ENCODE results near the gene OR52I1. TPM values are rescaled to one million over a fixed set of nuclear protein-coding genes. Genes with fewer than 3 reads are reported as not detected.

The OR52I1 gene
- total RNA-seq, 1 experiment from 2014 or later = not detected

- no peaks in the 10 kb centered on the region for H3K4me1 ChIP-seq (ENCODE audit: insufficient read depth, low read length, poor library complexity, severe bottlenecking)
- ChIA-PET POLR2A (ENCODE audit: low non-redundant PET) (no interaction called here), CTCF (no interaction called here)
- TF ChIP-seq EZH2 (IDR thresholded peaks at IDR 0.05; ENCODE audit: borderline replicate concordance, low read depth, low read length, poor library complexity, severe bottlenecking) (no peak), CTCF (conservative IDR thresholded peaks at IDR 0.05; ENCODE audit: low read depth, low read length) (no peak)
- intact Hi-C loops (cut with micrococcal nuclease; ENCODE audit: unreplicated experiment) = no loop called here
- H3K36me3 ChIP-seq (ENCODE audit: insufficient read depth, low read length, poor library complexity, severe bottlenecking) = no peaks in the 10 kb centered on the region
- H3K9me3 ChIP-seq (ENCODE audit: low read depth, low read length, poor library complexity, severe bottlenecking) = no peaks in the 10 kb centered on the region
- no TSS peak for BruUV-seq (replicated peaks)
- DNase-seq (ENCODE audit: low spot score) = no peak
- no peak overlapping the region for H3K4me3 ChIP-seq (ENCODE audit: low read depth, low read length, poor library complexity, severe bottlenecking)
- no peak overlapping the region for H3K27ac ChIP-seq (ENCODE audit: low read depth, low read length, poor library complexity, severe bottlenecking)
- H3K27me3 ChIP-seq (replicated peaks; ENCODE audit: insufficient read depth, low read depth, low read length, poor library complexity) = peaks cover 9% of the 10 kb centered on the region
Measured at GRCh38 chr11:4641501-4641900, 47.7 kb downstream of the OR52I1 start.

GRCh38 chr11:4642043-4642442 lies 48.2 kb downstream of the OR52I1 start:
- TF ChIP-seq CTCF (conservative IDR thresholded peaks at IDR 0.05; ENCODE audit: low read depth, low read length) (no peak), EZH2 (IDR thresholded peaks at IDR 0.05; ENCODE audit: borderline replicate concordance, low read depth, low read length, poor library complexity, severe bottlenecking) (no peak)
- Histone ChIP-seq H3K27ac (ENCODE audit: low read depth, low read length, poor library complexity, severe bottlenecking) (no peak overlapping the region), H3K27me3 (replicated peaks; ENCODE audit: insufficient read depth, low read depth, low read length, poor library complexity) (peaks cover 9% of the 10 kb centered on the region), H3K4me3 (ENCODE audit: low read depth, low read length, poor library complexity, severe bottlenecking) (no peak overlapping the region), H3K4me1 (ENCODE audit: insufficient read depth, low read length, poor library complexity, severe bottlenecking) (no peaks in the 10 kb centered on the region), H3K9me3 (ENCODE audit: low read depth, low read length, poor library complexity, severe bottlenecking) (no peaks in the 10 kb centered on the region), H3K36me3 (ENCODE audit: insufficient read depth, low read length, poor library complexity, severe bottlenecking) (no peaks in the 10 kb centered on the region)
- ChIA-PET CTCF (no interaction called here), POLR2A (ENCODE audit: low non-redundant PET) (no interaction called here)
- BruUV-seq (replicated peaks) = no TSS peak
- DNase-seq (ENCODE audit: low spot score) = no peak
- intact Hi-C loops (cut with micrococcal nuclease; ENCODE audit: unreplicated experiment) = no loop called here

GRCh38 chr11:4643076-4643475 lies 49.2 kb downstream of the OR52I1 start:
- Histone ChIP-seq H3K9me3 (ENCODE audit: low read depth, low read length, poor library complexity, severe bottlenecking) (no peaks in the 10 kb centered on the region), H3K4me1 (ENCODE audit: insufficient read depth, low read length, poor library complexity, severe bottlenecking) (no peaks in the 10 kb centered on the region), H3K4me3 (ENCODE audit: low read depth, low read length, poor library complexity, severe bottlenecking) (no peak overlapping the region), H3K27ac (ENCODE audit: low read depth, low read length, poor library complexity, severe bottlenecking) (no peak overlapping the region), H3K27me3 (replicated peaks; ENCODE audit: insufficient read depth, low read depth, low read length, poor library complexity) (no peaks in the 10 kb centered on the region), H3K36me3 (ENCODE audit: insufficient read depth, low read length, poor library complexity, severe bottlenecking) (no peaks in the 10 kb centered on the region)
- intact Hi-C loops (cut with micrococcal nuclease; ENCODE audit: unreplicated experiment) = no loop called here
- CTCF ChIA-PET = no interaction called here
- no peak for DNase-seq (ENCODE audit: low spot score)
- no TSS peak for BruUV-seq (replicated peaks)
- TF ChIP-seq CTCF (conservative IDR thresholded peaks at IDR 0.05; ENCODE audit: low read depth, low read length) (no peak), EZH2 (IDR thresholded peaks at IDR 0.05; ENCODE audit: borderline replicate concordance, low read depth, low read length, poor library complexity, severe bottlenecking) (no peak)
- POLR2A ChIA-PET (ENCODE audit: low non-redundant PET) = no interaction called here
